Heart left ventricle (tissue), 13 donors: Measurements from ENCODE around the gene DYNC1I2.

Experiments
- POLR2A ChIP-seq, 2 donors: fragments of 450-650 bp; IDR thresholded peaks; one replicate each; pipeline ENCODE4 v1.6.1; 2017; ENCODE audit warnings: antibody characterized with exemption in 2 of 2, mild to moderate bottlenecking in 2 of 2, moderate library complexity in 2 of 2
- TF ChIP-seq, protein P1 (sequence below), 12 donors: fragments of 200-600 bp; sonication (generic) in 4 of 12; IDR thresholded peaks; one replicate each; pipeline versions ENCODE4 v1.5.0 to v1.8.0; 2018 to 2022; ENCODE audit warnings: antibody characterized with exemption in 12 of 12, mild to moderate bottlenecking in 5 of 12
- donor health status: ischemic (EF 13 %, LVEDD 7.1; RV severe dilation, severe dysfunction).
- donor health status: DM: no; HTN: yes; CAD: no.
- donor health status: DM: no; HTN: no; CAD: no.
- donor health status: ischemic (EF 25% LVEDD 6.9; RV normal size, moderate dysfunction).
- donor health status: ischemic (EF 25% LVEDD 5.7; RV mildly dilated, moderate dysfunction).
- donor health status: ischemic (EF 35%, LVEDD 5.7; RV mildly dilated, moderate dysfunction).
- donor health status: nonischemic (EF 11% LVEDD 7.7; RV severe dilation, severe dysfunction).
- donor health status: DM: yes; HTN: yes; CAD: no.
- donor health status: PGD.
- donor health status: ischemic (EF 29% LVEDD 5.4; RV normal size, mild dysfunction).
- donor health status: nonischemic (EF 23%, LVEDD 6.1; RV moderate dilation, normal function).

DNA sequence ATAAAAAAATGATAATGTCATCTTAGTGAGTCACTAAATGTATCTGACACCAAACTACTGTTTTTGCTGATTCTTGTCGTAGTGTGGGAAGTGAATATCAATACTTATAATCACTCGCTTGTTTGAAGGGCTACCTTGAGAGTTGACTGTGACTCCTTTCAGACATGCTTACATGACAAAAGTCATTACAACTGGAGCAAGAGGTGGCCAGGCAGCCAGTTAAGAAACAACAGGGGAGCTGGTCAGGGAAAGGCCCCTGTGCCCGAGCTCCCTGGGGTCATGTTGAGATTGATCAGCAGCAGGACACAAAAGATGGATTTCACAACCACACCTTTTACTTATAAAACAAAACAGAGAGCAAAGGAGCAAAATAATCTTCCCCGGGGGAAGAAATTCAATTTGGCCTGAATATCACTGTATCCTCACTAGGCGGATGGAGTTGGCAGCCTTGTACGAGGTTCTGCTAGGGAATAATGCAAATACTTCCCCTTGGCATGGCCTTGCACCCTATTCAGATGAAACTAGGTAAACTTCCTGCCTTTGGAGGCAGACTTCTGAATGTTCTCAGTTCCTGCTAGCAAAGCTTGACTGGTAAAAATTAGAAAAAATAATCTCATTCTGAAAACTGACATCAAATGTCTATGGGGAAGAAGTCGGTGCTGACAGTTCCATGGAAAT lies 101.2 kb downstream of the DYNC1I2 start:
- TF ChIP-seq POLR2A (IDR thresholded peaks at IDR 0.05), result no peak
- TF ChIP-seq, protein P1, sequence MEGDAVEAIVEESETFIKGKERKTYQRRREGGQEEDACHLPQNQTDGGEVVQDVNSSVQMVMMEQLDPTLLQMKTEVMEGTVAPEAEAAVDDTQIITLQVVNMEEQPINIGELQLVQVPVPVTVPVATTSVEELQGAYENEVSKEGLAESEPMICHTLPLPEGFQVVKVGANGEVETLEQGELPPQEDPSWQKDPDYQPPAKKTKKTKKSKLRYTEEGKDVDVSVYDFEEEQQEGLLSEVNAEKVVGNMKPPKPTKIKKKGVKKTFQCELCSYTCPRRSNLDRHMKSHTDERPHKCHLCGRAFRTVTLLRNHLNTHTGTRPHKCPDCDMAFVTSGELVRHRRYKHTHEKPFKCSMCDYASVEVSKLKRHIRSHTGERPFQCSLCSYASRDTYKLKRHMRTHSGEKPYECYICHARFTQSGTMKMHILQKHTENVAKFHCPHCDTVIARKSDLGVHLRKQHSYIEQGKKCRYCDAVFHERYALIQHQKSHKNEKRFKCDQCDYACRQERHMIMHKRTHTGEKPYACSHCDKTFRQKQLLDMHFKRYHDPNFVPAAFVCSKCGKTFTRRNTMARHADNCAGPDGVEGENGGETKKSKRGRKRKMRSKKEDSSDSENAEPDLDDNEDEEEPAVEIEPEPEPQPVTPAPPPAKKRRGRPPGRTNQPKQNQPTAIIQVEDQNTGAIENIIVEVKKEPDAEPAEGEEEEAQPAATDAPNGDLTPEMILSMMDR (IDR thresholded peaks at IDR 0.05), result no peak
